Thyroid gland (tissue), 4 donors: Measurements from ENCODE around the gene TMEM18. TPM values are rescaled to one million over a fixed set of nuclear protein-coding genes. Genes with fewer than 3 reads are reported as not detected.

ENCODE experiments used
- DNase-seq, 2 donors: peaks; one replicate each; pipeline ENCODE4 v3.0.0-alpha.2; 2019
- H3K27ac ChIP-seq, 3 donors: fragments of 200-600 bp; sonication (generic); 1 replicate in 2 of 3; 2 replicates in 1 of 3; pipeline ENCODE4 v1.5.1; 2016 to 2019; ENCODE audit warnings: mild to moderate bottlenecking in 1 of 3, moderate library complexity in 1 of 3
- H3K27me3 ChIP-seq: fragments of 200-600 bp; sonication (generic); one replicate; pipeline ENCODE4 v1.5.1; 2019
- H3K36me3 ChIP-seq, 2 donors: fragments of 200-600 bp; sonication (generic); one replicate each; pipeline ENCODE4 v1.5.1; 2016 to 2019
- H3K4me1 ChIP-seq, 2 donors: fragments of 200-600 bp; sonication (generic); one replicate each; pipeline ENCODE4 v1.5.1; 2017 to 2019
- H3K4me3 ChIP-seq, 3 donors: fragments of 200-600 bp; sonication (generic); replicated peaks in 1 of 3; 1 replicate in 2 of 3; 2 replicates in 1 of 3; pipeline ENCODE4 v1.5.1; 2016; ENCODE audit warnings: mild to moderate bottlenecking in 1 of 3
- H3K9me3 ChIP-seq: fragments of 200-600 bp; sonication (generic); one replicate; pipeline ENCODE4 v1.5.1; 2017
- POLR2A ChIP-seq, 2 donors: fragments of 450-650 bp; IDR thresholded peaks; one replicate each; pipeline ENCODE4 v1.6.1; 2017; ENCODE audit warnings: antibody characterized with exemption in 2 of 2, mild to moderate bottlenecking in 2 of 2, moderate library complexity in 1 of 2
- WGBS, 2 donors: methylation state at CpG; one replicate each; pipeline ENCODE4 v1.1.5; 2017; 5-methylcytosine and 5-hydroxymethylcytosine counted together
- intact Hi-C: fragments of 100-400 bp; cut with DNase I; formaldehyde crosslinking; loops from one replicate; pipeline ENCODE4 v1.15.1; 2023
- total RNA-seq, 4 donors: library from RNA; depleted of rRNA; stranded (reverse); fragments of >200 nt; gene quantifications; one replicate each; pipeline ENCODE4 v1.2.3, GENCODE V29; 2016
- TF ChIP-seq, protein P1 (sequence below), 6 experiments: fragments of 200-600 bp in 3 of 6; fragments of 450-650 bp in 3 of 6; sonication (generic) in 3 of 6; IDR thresholded peaks; one replicate each; pipeline ENCODE4 v1.5.1; 2016 to 2019; ENCODE audit warnings: antibody characterized with exemption in 6 of 6, mild to moderate bottlenecking in 2 of 6, inconsistent platforms in 1 of 6, moderate library complexity in 1 of 6

The TMEM18 gene
- total RNA-seq, 4 donors from 2014 or later: 22.2 to 32.0 (median 28.7) TPM

DNA sequence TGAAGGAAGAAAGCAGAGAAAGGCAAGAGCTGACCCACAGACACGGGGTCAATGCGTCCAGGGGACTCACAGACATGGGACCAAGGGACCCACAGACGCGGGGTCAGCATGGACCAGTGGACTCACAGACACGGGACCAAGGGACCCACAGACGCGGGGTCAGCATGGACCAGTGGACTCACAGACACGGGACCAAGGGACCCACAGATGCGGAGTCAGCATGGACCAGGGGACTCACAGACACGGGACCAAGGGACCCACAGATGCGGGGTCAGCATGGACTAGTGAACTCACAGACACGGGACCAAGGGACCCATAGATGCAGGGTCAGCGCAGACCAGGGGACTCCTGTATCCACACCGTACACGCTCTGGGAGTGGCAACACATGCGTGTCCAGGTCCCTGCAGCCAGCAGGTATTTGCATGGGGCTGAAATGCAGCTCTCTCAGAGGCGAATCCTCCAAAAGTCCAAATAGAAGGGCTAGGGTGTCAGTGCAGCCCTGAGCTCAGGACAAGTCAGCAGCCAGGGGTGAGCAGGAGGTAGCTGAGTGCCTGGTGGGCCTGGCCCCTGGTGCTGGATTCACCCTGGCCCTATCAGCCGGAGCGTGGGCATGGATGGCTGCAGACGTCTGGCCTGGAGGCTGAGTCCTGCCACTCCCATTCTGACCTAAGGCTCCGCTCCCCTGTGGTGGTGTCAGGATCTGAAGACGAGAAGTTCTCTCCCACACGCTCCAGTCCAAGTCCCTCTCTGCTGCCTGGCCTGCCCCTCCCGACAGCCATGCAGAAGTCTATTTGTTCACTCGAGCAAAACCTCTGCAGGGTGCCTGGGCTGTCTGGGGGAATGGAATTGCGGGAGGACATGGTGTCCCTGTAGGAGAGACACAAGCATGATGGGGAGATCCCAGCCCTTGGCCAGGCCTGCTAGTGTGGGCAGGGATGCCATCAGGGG, 28.5 kb downstream of the TMEM18 start:
- DNase-seq: no peak
- no peaks in the 10 kb centered on the region for H3K36me3 ChIP-seq
- no peak for TF ChIP-seq POLR2A (IDR thresholded peaks at IDR 0.05)
- TF ChIP-seq, protein P1, sequence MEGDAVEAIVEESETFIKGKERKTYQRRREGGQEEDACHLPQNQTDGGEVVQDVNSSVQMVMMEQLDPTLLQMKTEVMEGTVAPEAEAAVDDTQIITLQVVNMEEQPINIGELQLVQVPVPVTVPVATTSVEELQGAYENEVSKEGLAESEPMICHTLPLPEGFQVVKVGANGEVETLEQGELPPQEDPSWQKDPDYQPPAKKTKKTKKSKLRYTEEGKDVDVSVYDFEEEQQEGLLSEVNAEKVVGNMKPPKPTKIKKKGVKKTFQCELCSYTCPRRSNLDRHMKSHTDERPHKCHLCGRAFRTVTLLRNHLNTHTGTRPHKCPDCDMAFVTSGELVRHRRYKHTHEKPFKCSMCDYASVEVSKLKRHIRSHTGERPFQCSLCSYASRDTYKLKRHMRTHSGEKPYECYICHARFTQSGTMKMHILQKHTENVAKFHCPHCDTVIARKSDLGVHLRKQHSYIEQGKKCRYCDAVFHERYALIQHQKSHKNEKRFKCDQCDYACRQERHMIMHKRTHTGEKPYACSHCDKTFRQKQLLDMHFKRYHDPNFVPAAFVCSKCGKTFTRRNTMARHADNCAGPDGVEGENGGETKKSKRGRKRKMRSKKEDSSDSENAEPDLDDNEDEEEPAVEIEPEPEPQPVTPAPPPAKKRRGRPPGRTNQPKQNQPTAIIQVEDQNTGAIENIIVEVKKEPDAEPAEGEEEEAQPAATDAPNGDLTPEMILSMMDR (IDR thresholded peaks at IDR 0.05): no peak
- no peak overlapping the region for H3K27ac ChIP-seq
- WGBS, 2 donors: 80 to 81% methylated on average over 19 to 24 of the region's 26 CpGs
- no peak overlapping the region for H3K4me3 ChIP-seq
- intact Hi-C loops: no loop called here
- no peaks in the 10 kb centered on the region for H3K9me3 ChIP-seq
- H3K27me3 ChIP-seq: no peaks in the 10 kb centered on the region
- H3K4me1 ChIP-seq: no peaks in the 10 kb centered on the region

GRCh38 chr2:647691-648231, 29.4 kb downstream of the TMEM18 start:
- TF ChIP-seq, protein P1 (IDR thresholded peaks at IDR 0.05): no peak
- TF ChIP-seq POLR2A (IDR thresholded peaks at IDR 0.05): no peak
- Histone ChIP-seq H3K36me3 (no peaks in the 10 kb centered on the region), H3K27me3 (no peaks in the 10 kb centered on the region), H3K9me3 (no peaks in the 10 kb centered on the region), H3K4me1 (no peaks in the 10 kb centered on the region), H3K27ac (no peak overlapping the region), H3K4me3 (no peak overlapping the region)
- no peak for DNase-seq
- WGBS, 2 donors: 78 to 92% methylated on average over 3 to 10 of the region's 16 CpGs
- intact Hi-C loops: no loop called here

- no peaks in the 10 kb centered on the region for H3K4me1 ChIP-seq
- no peak overlapping the region for H3K27ac ChIP-seq
- H3K27me3 ChIP-seq: no peaks in the 10 kb centered on the region
- TF ChIP-seq, protein P1 (IDR thresholded peaks at IDR 0.05): no peak
- TF ChIP-seq POLR2A (IDR thresholded peaks at IDR 0.05): no peak
- no peaks in the 10 kb centered on the region for H3K36me3 ChIP-seq
- no peak overlapping the region for H3K4me3 ChIP-seq
- H3K9me3 ChIP-seq: no peaks in the 10 kb centered on the region
- 77 to 85% methylated on average over 10 of the region's 10 CpGs for WGBS, 2 donors
- no peak for DNase-seq
- intact Hi-C loops: no loop called here
These were observed 30.1 kb downstream of the TMEM18 start for GRCh38 chr2:647003-647560.

- no peak for DNase-seq
These were observed 32.3 kb downstream of the TMEM18 start for GRCh38 chr2:644871-645270.

More at GRCh38 chr2:644871-645270, 32.3 kb downstream of the TMEM18 start:
- 62 to 67% methylated on average over 5 of the region's 5 CpGs for WGBS, 2 donors
- H3K4me3 ChIP-seq: no peak overlapping the region
- H3K9me3 ChIP-seq: no peaks in the 10 kb centered on the region
- H3K4me1 ChIP-seq: no peaks in the 10 kb centered on the region
- H3K36me3 ChIP-seq: no peaks in the 10 kb centered on the region
- no peaks in the 10 kb centered on the region for H3K27me3 ChIP-seq
- intact Hi-C loops: no loop called here
- no peak for TF ChIP-seq POLR2A (IDR thresholded peaks at IDR 0.05)
- TF ChIP-seq, protein P1 (IDR thresholded peaks at IDR 0.05): no peak
- no peak overlapping the region for H3K27ac ChIP-seq
